NCI-H1417 (cell line): ENCODE data around the gene ARHGEF2.

Source experiments
- DNase-seq, 3 experiments: peaks; one replicate each; lab custom pipeline; 2025; lab: John Stamatoyannopoulos, UW

The ARHGEF2 gene

DNA sequence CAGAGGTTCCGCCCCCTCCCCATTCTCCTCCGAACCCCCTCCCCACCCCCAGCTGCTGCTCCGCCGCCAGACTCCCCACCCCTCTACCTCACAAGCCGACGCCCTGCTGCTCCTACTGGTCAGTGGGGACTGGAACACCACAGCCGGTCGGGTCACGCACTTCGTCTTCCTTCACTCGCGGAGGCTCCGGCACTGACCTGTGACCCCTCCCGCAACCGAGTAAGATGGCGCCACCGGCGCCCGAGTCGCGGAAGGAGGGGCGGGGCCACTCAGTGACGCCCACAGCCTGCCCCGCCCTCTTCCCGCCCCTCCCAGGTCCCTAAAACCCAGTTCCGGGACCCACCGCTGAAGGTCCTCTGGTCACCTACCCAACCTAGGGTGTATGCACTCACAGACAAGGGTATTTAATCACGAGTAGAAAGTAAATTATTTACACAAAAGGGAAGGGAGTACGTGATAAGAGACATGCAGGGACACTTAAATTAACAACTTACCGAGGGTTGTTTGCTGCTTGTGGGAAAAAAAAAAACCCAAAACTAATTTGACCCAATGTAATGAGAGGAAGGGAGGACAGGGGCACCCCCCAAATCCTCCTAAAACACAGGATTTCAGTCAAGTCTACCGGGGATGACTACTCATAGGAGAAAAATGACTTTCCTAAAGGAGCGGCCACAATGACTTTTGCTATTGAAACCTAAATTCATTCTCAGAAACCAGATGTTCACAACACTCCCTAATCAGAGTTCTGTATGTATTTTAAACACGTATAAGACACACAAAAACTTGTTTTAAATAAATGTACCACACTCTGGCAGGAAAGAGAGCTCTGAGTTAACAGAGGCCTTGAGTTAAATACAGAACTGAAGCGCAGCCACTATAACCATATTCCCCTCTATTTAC lies 66.9 kb downstream of the ARHGEF2 start, which contains the start of gene RIT1:
Gene RIT1, minus strand, starts transcription at position 194 of the 900 bp plus-strand sequence. CDS start 588 bp downstream, outside the sequence.
- DNase-seq: peak; percentile 76 to 91 (median 84)

- DNase-seq: peak in 2 of 3 experiments; percentile 42 to 67
Observed at GRCh38 chr1:155910621-155911121, 67.7 kb downstream of the ARHGEF2 start.

- DNase-seq: no peak
Observed at GRCh38 chr1:155909894-155910293, 68.5 kb downstream of the ARHGEF2 start.

- no peak for DNase-seq
Observed at GRCh38 chr1:155904261-155904660, 74.1 kb downstream of the ARHGEF2 start.

DNA sequence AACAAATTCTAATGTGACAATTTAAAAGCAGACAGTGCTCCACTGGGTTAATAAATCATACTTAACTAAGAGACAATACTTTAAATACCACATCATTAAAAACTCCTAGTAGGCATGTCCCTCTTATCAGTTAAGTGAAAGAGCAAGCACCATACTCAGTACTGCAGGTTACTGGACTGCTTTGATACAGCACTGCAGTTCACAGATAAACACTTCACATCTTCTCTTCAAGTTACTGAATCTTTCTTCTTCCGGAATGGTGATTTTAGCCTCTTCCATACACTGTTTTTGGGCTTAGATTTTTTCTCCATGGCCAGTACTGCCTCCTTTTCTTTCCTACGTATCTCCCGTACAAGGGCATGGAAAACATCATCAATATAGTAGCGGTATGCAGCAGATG lies 78.2 kb downstream of the ARHGEF2 start:
- DNase-seq: no peak

GRCh38 chr1:155899683-155900082 lies 78.7 kb downstream of the ARHGEF2 start:
- no peak for DNase-seq

GRCh38 chr1:155898888-155899287 lies 79.5 kb downstream of the ARHGEF2 start:
- no peak for DNase-seq

GRCh38 chr1:155897746-155898145 lies 80.6 kb downstream of the ARHGEF2 start:
- DNase-seq: no peak
